Gastrocnemius medialis (tissue), 4 donors: ENCODE data around the gene SMYD3. TPM values are rescaled to one million over a fixed set of nuclear protein-coding genes. Genes with fewer than 3 reads are reported as not detected.

Experiments
- ATAC-seq, 2 donors: fragments of 150-250 bp; one replicate each; pipeline ENCODE4 v1.9.1; 2016
- DNase-seq, 2 donors: peaks; one replicate each; pipeline ENCODE4 v3.0.0-alpha.2; 2019
- H3K27ac ChIP-seq, 4 donors: fragments of 200-600 bp; sonication (generic); 1 replicate in 1 of 4; 2 replicates in 3 of 4; pipeline ENCODE4 v1.5.1; 2016 to 2018; ENCODE audit warnings: mild to moderate bottlenecking in 2 of 4, moderate library complexity in 1 of 4
- H3K27me3 ChIP-seq, 3 donors: fragments of 200-600 bp; sonication (generic) in 2 of 3; 1 replicate in 1 of 3; 2 replicates in 2 of 3; pipeline versions ENCODE4 v1.5.1 to v1.6.0; 2016 to 2019; ENCODE audit warnings: mild to moderate bottlenecking in 1 of 3, moderate library complexity in 1 of 3
- H3K36me3 ChIP-seq, 2 donors: fragments of 200-600 bp; sonication (generic) in 1 of 2; one replicate each; pipeline ENCODE4 v1.5.1; 2017 to 2018
- H3K4me1 ChIP-seq, 2 donors: fragments of 200-600 bp; sonication (generic) in 1 of 2; one replicate each; pipeline ENCODE4 v1.5.1; 2016 to 2017; ENCODE audit warnings: mild to moderate bottlenecking in 2 of 2
- H3K4me3 ChIP-seq, 4 donors: fragments of 200-600 bp; sonication (generic) in 3 of 4; 1 replicate in 1 of 4; 2 replicates in 3 of 4; pipeline ENCODE4 v1.5.1; 2016 to 2019; ENCODE audit warnings: mild to moderate bottlenecking in 2 of 4
- H3K9me3 ChIP-seq, 3 donors: fragments of 200-600 bp; sonication (generic) in 2 of 3; 1 replicate in 1 of 3; 2 replicates in 2 of 3; pipeline ENCODE4 v1.5.1; 2016 to 2019
- CTCF ChIP-seq, 5 experiments: fragments of 450-650 bp in 3 of 5; fragments of 200-600 bp in 2 of 5; sonication (generic) in 2 of 5; IDR thresholded peaks in 4 of 5; conservative IDR thresholded peaks in 1 of 5; 1 replicate in 4 of 5; 2 replicates in 1 of 5; pipeline ENCODE4 v1.5.1; 2016 to 2019; ENCODE audit warnings: antibody characterized with exemption in 5 of 5, mild to moderate bottlenecking in 3 of 5, moderate library complexity in 3 of 5
- POLR2A ChIP-seq, 2 donors: fragments of 450-650 bp; IDR thresholded peaks; one replicate each; pipeline ENCODE4 v1.6.1; 2017; ENCODE audit warnings: antibody characterized with exemption in 2 of 2, mild to moderate bottlenecking in 2 of 2, moderate library complexity in 2 of 2
- in situ Hi-C, 4 donors: fragments of 200-750 bp; cut with MboI; loops; one replicate each; pipeline versions ENCODE4 v1.15.0 to v1.8.0; 2017; ENCODE audit warnings: low sequenced_read_pairs in 4 of 4
- intact Hi-C: fragments of 100-400 bp; cut with DNase I; formaldehyde crosslinking; loops from one replicate; pipeline ENCODE4 v1.15.1; 2023; ENCODE audit warnings: low total_unique reads
- total RNA-seq, 4 donors: library from RNA; depleted of rRNA; stranded (reverse); fragments of >200 nt; gene quantifications; one replicate each; pipeline versions ENCODE4 v1.1.0 to v1.2.3, GENCODE V29; 2016

The SMYD3 gene
- total RNA-seq, 4 donors from 2014 or later: 4.4 to 10.3 (median 6.3) TPM

DNA sequence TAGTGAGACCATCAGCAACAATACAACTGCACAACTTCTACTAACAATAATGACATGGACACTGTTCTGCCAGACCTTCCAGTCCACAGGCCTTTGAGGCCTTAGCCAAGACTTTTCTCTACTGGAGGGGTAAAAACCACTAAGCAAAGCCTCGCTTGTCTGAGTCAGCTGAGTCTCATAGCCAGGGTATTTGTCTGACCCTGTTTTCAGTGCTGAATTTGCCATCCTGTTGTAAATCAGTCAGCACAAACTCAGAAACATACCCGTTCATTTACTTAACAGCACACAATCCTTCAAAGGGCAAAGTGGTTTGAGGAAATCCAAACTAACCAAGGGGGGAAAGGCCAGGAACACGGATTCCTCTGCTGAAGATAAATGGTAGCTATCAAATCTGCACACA, 537.8 kb downstream of the SMYD3 start:
- Histone ChIP-seq H3K9me3 (no peaks in the 10 kb centered on the region), H3K4me3 (no peak overlapping the region), H3K4me1 (no peaks in the 10 kb centered on the region), H3K27ac (no peak overlapping the region), H3K36me3 (no peaks in the 10 kb centered on the region), H3K27me3 (no peaks in the 10 kb centered on the region)
- DNase-seq: no peak
- no peak for TF ChIP-seq CTCF (IDR thresholded peaks at IDR 0.05 in 4 of 5, conservative IDR thresholded peaks at IDR 0.05 in 1 of 5)
- TF ChIP-seq POLR2A (IDR thresholded peaks at IDR 0.05): no peak
- in situ Hi-C loops (no loop called here), intact Hi-C loops (no loop called here)
- no peak for ATAC-seq

DNA sequence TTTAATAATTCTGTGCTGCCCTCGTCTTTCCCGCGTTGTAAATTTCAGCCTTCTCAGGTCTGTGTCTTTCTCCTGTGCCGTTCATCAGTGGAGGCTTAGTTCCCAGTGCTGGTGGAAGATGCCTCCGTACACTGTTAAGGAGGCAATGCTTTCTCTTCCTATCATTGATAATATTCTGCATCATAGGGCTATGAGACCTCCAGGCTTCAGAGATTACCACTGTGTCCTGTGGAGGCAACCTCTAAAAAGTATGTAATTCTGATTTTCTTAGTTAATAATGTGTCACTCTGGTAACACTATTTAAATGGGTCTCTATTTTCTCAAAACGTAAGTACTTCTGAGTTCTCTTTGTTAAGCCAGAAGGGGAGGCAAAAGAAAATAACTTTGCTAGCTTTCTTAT, 538.3 kb downstream of the SMYD3 start:
- H3K36me3 ChIP-seq: no peaks in the 10 kb centered on the region
- no peaks in the 10 kb centered on the region for H3K27me3 ChIP-seq
- H3K4me1 ChIP-seq: no peaks in the 10 kb centered on the region
- no peak for ATAC-seq
- in situ Hi-C loops: no loop called here
- intact Hi-C loops: no loop called here
- H3K27ac ChIP-seq: no peak overlapping the region
- TF ChIP-seq CTCF (IDR thresholded peaks at IDR 0.05 in 4 of 5, conservative IDR thresholded peaks at IDR 0.05 in 1 of 5) (no peak), POLR2A (IDR thresholded peaks at IDR 0.05) (no peak)
- H3K4me3 ChIP-seq: no peak overlapping the region
- no peak for DNase-seq
- no peaks in the 10 kb centered on the region for H3K9me3 ChIP-seq

DNA sequence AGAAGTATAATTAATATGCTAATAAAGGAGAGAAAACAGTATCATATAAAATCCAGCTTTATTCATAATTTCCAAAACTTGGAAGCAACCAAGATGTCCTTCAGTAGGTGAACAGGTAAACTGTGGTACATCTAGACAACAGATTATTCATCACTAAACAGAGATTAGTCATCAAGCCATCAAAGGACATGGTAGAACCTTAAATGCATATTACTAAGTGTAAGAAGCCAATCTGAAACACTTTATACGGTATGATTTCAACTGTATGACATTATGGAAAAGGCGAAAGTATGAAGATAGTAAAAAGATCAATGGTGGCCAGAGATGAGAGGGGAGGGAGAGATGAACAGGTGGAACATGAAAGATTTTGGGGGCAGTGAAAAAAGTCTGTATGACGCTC, 541.7 kb downstream of the SMYD3 start:
- no peak for DNase-seq
- Histone ChIP-seq H3K27me3 (no peaks in the 10 kb centered on the region), H3K36me3 (no peaks in the 10 kb centered on the region), H3K4me3 (no peak overlapping the region), H3K27ac (no peak overlapping the region), H3K9me3 (no peaks in the 10 kb centered on the region), H3K4me1 (no peaks in the 10 kb centered on the region)
- TF ChIP-seq POLR2A (IDR thresholded peaks at IDR 0.05) (no peak), CTCF (IDR thresholded peaks at IDR 0.05 in 4 of 5, conservative IDR thresholded peaks at IDR 0.05 in 1 of 5) (no peak)
- ATAC-seq: no peak
- in situ Hi-C loops: no loop called here
- intact Hi-C loops: no loop called here

DNA sequence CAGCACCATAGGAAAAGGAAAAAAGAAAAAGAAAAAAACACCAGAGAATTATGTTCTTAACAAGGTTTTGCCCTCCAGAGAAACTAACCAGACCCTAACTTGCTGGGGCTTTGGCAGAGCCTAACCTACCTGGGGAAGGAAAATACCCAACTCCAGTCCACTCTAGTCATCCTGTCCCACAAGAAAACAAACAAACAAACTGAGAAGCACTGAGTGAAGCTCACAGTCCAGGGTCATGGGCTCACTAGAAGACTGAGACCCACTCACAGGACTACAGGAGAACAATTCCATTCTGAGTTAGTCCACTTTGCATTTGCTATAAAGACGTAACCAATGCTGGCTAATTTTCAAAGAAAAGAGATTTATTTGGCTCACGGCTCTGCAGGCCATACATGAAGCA, 543.4 kb downstream of the SMYD3 start:
- intact Hi-C loops: no loop called here
- H3K4me3 ChIP-seq: no peak overlapping the region
- H3K27me3 ChIP-seq: no peaks in the 10 kb centered on the region
- DNase-seq (no peak), ATAC-seq (no peak)
- no peaks in the 10 kb centered on the region for H3K9me3 ChIP-seq
- no peak overlapping the region for H3K27ac ChIP-seq
- H3K36me3 ChIP-seq: no peaks in the 10 kb centered on the region
- in situ Hi-C loops: no loop called here
- H3K4me1 ChIP-seq: no peaks in the 10 kb centered on the region
- no peak for TF ChIP-seq CTCF (IDR thresholded peaks at IDR 0.05 in 4 of 5, conservative IDR thresholded peaks at IDR 0.05 in 1 of 5)
- TF ChIP-seq POLR2A (IDR thresholded peaks at IDR 0.05): no peak

DNA sequence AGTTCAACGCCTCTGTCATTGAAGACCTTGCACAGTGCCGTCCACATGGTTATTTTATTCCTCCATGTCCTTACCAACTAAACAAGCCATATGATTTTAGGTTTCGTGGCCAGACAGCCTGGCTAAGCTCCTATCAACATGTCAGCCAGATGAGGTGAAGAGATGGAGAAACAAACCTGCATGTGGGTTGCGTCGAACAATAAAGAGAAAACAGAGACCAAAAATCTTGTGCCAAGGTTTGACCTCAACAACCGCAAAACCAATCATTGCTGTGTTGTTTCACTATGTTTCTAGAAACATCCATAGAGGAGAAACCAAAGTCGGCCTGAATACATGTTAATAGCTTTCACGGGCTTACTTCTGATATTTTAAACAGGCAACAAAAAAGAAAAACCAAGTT, 544.6 kb downstream of the SMYD3 start:
- Histone ChIP-seq H3K27me3 (no peaks in the 10 kb centered on the region), H3K4me3 (no peak overlapping the region), H3K9me3 (no peaks in the 10 kb centered on the region), H3K4me1 (no peaks in the 10 kb centered on the region), H3K27ac (no peak overlapping the region), H3K36me3 (no peaks in the 10 kb centered on the region)
- intact Hi-C loops (no loop called here), in situ Hi-C loops (no loop called here)
- ATAC-seq (no peak), DNase-seq (no peak)
- TF ChIP-seq CTCF (IDR thresholded peaks at IDR 0.05 in 4 of 5, conservative IDR thresholded peaks at IDR 0.05 in 1 of 5): no peak
- no peak for TF ChIP-seq POLR2A (IDR thresholded peaks at IDR 0.05)
